Measurements from ENCODE around the gene PLA2G15. TPM values are rescaled to one million over a fixed set of nuclear protein-coding genes. Genes with fewer than 3 reads are reported as not detected.

Gene PLA2G15
- total RNA-seq, 2 donors from 2014 or later = 20.5 to 27.4 TPM

DNA sequence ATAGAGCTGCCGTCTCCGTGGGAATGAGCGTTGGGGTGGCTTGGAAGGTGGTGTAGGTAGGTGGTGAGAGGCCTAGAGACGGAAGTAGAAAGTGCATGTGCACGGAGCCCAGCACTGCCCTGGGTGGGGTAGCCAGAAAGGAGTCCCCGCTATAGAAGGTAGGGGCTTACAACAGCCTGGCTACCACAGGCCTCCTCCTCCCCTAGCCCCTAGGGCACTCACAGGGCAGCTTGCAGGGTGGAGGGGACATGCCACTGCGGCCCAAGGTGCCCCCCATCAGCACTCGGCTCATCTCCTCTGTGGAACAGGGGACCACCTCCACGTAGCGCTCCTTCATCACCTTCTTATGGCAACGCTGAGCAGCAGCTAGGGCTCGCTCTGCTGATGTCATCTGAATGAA, 14.2 kb upstream of the PLA2G15 start:
- intact Hi-C loops (cut with DNase I) = no loop called here
- DNase-seq (no peak), ATAC-seq (no peak)

DNA sequence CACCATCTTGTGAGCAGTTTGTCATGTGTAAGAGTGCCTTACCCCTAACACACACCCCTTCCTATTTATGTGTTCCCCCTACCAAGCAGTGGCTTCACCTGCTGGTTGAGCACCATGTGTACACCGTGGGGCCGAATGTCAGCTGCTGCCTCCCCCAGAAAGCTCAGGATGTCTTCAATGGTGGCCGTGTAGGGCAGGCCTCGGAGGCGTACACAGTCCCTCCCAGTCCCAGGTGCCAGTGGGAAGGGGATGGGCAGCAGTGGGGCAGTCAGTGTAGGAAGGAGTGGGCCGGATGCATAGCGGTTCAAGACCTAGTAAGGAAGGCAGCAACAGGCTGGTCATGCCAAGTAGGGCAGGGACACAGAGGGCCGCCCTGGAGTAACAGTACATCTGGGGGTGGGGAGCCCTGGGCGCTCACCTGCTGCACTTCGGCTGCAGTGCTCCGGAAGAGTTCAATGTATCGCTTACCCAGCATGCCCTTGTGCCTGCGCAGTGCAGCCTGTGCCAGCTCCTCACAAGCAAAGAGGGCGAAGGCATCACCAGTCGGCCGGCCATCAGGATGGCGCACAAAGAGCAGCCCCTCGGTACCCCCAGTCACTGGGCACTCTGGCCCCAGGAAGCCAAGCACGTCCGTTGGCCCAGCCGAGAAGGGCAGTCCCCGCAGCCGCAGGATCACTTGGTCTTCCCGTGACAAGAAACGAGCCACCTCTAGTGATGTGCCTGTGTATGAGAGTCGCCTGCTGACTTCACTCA, 13.6 kb upstream of the PLA2G15 start:
- DNase-seq = no peak
- ATAC-seq = no peak
- intact Hi-C loops (cut with DNase I) = no loop called here

DNA sequence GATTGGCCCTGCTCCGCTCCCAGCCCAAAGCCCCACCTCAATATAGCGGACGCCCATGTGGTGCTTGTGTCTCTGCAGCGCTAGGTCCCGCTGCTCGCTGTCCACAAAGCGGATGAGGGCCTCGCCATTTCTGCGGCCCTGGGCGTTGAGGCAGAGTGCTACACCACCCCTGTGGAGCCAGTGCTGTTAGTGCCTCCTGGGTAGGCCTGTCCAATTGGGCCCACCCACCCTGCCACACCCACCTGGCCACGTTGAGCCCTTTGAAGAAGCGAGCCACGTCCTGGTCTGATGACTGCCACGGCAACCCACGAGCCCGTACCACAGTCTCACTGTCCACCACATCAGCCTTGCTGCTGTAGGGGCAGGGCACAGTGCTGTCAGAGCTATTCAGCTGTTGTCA, 12.8 kb upstream of the PLA2G15 start:
- DNase-seq (no peak), ATAC-seq (no peak)
- intact Hi-C loops (cut with DNase I) = no loop called here

DNA sequence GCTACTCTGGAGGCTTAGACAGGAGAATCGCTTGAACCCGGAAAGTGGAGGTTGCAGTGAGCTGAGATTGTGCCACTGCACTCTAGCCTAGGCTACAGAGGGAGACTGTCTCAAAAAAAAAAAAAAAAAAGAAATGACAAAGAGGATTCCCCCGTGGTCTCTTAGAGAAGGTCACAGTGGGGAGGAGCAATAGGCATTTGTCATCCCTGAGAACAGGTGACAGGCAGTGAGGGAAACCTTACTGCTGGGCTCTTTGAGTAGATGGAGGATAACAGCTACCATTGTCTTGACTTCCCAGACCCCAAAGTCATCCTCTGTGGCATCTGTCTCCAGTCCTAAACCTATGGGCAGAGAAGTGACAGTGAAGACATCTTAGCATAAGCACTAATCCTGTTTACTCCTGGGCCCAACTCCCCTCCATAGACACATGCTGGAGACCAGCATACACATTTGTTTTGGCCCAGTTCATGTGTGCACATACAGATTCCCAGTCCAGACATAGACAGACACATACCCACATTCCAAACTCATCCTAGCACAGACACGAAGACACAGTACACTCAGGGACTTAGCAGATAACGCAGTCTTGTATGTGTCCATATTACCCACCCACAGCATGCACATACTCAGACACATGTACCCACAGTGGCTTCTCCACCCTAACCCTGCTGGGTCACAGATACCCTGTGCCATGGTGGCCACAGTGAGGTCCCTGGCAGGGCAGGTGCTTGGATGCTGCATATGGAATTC, 11.9 kb upstream of the PLA2G15 start:
- ATAC-seq = no peak
- no peak for DNase-seq
- intact Hi-C loops (cut with DNase I) = no loop called here

DNA sequence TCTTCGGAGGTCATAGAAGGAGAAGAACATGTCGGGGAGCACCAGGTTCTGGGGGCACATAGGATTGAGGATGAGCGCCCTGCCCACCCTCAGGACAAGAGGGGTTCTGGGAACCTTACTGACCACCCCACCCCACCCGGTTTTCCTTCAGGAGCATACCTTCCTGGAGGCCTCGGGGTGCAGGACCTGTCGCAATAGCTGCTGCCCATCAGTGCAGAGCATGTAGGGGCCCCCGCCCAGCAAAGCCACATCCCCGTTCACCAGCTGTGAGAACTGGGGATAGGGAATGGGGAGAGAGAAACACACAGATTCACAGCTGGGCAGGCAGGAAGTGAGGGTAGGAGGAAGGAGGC, 11.4 kb upstream of the PLA2G15 start:
- intact Hi-C loops (cut with DNase I) = no loop called here
- ATAC-seq = no peak
- DNase-seq = no peak

DNA sequence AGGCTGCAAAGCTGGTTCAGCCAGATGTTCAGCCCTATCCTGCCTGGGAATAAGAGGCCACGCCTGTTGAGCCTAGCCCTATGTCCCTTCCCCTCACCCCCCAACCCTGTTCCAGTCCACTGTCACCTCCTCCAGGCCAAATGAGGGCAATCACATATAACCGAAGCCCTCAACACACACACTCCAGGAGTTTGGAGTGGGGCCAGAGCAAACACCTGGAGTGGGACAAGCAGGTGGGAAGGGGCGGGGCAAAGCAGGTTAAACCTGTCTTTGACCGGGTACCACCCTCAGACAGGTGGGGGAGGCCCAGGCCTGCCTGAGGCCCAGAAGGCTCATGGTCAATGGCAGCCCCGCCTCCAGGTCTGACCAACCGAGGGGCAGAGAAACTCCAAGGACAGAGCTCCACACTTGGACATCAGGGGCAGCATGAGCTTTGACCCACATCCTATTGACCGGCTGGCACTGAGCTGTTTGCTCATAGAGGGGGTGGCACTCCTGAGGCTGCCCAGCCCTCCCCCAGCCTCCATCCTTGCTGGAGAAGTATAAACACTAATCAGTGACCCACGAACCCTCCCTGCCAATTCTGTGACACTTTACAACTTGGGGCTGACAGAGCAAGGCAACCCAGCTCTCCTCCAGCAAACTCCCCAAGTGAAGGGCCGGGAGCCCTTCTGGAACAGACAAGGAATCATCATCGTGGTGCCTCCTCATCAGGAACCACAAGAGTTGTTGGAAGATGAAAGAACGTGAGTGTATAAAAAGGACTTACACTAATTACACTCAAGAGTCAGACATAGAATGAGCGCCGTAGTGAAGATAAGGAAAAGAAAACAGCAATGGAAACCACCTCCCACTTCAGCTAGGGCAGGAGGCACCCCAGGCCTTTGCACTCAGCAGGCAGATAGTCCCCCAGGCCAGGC, 10.7 kb upstream of the PLA2G15 start:
- ATAC-seq (no peak), DNase-seq (no peak)
- intact Hi-C loops (cut with DNase I) = no loop called here

DNA sequence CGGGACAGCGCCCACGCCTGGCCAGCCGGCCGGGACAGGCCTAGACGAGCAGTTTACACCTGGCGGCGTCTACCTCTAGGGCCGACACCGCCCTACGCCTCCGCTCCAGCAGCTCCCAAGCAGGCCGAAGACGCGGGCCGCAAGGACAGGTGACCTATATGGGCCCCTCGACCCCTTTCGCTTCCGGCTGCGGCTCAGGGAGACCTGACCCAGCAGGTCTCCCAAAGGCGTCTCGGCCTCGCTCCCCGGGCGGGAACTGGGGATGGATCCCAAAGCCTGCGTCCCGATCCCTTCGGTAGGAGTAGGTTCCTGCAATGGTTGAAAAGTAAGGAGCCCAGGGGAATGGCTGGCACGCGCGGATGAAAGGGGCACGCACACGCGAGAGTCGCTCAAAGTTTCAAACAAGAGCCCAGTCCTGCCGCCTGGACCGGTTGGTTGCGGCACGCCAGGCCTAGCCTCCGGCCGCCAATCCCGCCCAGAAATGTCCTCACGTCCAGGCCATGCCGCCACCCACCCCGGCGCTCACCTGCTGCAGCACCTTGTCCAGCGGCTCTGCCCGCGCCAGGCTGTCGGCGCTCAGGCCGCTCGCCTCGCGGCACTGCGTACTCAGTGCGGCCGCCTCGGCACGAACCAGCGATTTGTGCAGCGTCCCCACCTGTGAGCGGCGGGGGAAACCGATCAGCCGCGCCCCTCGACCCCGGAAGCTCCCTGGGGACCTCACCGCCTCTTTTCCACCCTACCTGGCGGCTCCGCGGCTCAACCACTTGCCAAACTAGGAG, 9.9 kb upstream of the PLA2G15 start:
- ATAC-seq (no peak), DNase-seq (no peak)
- intact Hi-C loops (cut with DNase I) = no loop called here

DNA sequence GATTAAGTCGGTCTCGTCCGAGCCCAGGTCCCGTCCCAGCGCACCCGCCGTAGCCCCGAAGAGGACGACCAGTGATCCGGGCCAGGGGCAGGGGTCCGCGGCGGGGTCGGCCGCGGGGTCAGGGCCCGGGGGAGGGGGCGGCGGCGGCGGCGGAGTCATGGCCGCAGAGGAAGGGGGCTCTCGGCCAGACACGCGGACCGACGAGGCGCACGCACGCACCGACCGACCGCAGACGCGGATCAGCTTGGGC, 9.4 kb upstream of the PLA2G15 start, which contains the start of gene ESRP2:
Gene ESRP2, minus strand, starts transcription at position 241 of the 250 bp plus-strand sequence. Its CDS starts 82 bp downstream, at position 159.
- ATAC-seq (no peak), DNase-seq (no peak)
- intact Hi-C loops (cut with DNase I) = no loop called here

DNA sequence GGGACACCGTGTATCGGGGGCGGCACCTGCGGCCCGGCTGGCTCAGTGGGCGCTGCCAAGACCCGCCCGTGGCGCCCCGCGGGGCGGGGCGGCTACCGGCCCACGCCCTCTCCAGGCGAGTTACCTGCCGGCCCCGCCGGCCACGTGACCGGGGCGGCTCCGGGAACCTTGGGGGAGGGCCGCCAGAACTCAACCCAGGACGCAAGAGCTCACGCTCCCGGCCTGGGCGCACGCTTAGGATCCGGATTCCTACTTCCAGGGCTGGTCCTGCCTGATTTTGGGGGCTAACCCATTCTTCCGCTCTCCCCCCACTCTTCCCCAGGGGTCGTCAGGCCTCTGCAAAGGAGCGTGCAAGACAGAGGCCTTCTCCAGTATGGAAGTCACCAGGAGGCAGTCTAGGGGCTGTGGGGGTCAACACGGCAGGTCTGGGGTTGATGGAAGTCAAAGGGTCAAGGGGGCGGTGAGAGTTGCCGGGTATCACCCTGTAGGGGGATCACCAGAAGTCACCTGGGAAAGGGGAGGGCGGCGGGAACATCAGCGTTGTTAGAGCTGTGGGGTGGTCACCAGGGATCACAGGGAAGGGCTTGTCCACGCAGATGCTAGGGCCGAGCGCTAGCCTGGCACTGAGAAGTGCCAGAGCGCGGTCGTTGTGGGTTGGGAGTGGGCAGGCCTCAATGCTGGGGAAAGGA, 8.9 kb upstream of the PLA2G15 start:
- ATAC-seq (peak; percentile 4 to 31), DNase-seq (peak; percentile 42)

DNA sequence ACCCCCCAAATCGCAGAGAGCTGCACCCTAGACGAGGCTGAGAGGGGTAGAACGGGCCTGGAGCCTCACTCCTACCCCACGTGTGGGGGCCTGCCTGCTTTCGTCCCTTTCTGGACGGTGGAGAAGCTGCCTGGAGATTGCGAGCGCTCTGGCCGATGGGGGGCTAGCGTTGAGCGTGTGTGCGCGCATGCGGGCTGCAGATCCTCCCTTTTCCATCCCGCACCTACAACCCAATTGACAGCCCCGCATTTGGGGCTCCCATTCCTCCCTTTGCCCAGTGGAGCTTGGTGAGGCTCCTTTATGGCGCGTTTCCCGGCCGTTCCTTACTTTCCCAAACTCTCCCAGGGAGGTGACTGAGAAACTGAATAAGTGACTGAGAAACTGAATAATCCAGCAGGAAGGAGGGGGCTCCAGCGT, 8.3 kb upstream of the PLA2G15 start:
- DNase-seq (no peak), ATAC-seq (peak; percentile 1)
- intact Hi-C loops (cut with DNase I) = no loop called here

More for the DNA sequence above, 8.9 kb upstream of the PLA2G15 start:
- intact Hi-C loops (cut with DNase I) = no loop called here

DNA sequence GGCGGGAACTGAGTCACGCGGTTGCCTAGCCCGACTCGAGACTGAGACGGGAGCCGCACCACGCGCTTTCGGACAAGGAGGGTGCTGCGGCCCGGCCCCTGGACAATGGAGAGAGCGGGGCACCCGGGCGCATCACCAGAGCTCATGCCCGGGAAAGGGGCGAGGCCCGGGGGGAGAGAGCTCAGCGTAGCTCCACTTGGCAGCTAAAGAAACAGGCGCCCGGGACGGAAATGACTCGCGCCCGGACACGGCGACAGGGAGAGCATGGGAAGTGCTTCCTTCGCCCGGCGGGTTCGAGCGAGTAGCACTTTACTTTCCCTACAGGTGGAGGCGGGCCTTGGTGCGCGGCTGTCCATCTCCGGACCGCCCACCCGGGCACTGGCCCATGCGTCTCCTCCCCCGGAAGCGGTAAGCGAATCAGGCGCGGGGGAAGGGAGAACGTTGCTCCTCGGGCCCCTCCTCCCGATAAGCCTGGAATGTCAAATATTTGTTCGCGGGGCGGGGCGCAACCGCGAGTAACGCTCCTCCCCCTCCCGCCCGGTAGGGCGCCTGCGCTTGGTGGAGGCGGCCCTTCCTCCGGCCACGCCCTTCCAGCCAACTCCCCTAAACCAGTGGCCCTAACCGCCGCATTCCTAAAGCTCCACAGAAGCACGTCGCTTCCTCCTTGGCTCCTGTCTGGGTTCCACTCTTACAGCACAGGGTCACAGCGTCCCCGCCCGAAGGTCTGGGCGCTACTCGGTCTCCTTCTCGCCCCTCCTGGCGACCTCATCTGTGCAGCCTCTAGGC, 7.7 kb upstream of the PLA2G15 start:
- intact Hi-C loops (cut with DNase I) = no loop called here
- peak; percentile 98 for DNase-seq
- peak; percentile 91 to 92 for ATAC-seq

DNA sequence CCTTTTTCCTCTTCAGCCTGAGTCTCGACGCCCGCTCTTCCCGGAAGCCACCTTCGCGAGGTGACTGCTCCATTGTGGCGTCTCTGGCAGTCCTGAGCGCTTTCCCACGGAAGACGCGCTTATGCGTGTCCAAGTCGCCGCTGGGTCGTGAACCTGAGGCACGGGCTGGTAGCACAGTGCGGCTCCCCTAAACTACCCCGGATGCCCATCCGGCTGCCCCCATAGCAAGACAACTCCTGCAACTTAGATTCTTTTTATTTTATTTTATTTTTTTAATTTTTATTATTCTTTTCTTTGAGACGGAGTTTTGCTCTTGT, 7.2 kb upstream of the PLA2G15 start:
- ATAC-seq (no peak), DNase-seq (no peak)
- intact Hi-C loops (cut with DNase I) = no loop called here

DNA sequence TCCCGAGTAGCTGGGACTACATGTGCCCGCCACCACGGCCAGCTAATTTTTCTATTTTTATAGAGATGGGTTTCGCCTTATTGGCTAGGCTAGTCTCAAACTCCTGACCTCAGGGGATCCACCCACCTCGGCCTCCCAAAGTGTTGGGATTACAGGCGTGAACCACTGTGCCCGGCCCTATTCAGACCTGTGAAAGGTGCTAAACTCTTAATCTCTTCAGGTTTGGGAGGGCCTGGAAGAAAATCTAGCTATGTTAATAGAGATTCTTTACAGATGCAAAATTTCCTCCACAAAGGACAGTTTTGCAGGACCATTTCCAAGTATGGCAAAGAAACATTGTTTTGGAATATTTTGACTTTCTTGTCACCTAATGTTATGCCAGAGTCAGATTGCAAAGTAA, 3.1 kb upstream of the PLA2G15 start:
- DNase-seq (no peak), ATAC-seq (no peak)
- intact Hi-C loops (cut with DNase I) = no loop called here

DNA sequence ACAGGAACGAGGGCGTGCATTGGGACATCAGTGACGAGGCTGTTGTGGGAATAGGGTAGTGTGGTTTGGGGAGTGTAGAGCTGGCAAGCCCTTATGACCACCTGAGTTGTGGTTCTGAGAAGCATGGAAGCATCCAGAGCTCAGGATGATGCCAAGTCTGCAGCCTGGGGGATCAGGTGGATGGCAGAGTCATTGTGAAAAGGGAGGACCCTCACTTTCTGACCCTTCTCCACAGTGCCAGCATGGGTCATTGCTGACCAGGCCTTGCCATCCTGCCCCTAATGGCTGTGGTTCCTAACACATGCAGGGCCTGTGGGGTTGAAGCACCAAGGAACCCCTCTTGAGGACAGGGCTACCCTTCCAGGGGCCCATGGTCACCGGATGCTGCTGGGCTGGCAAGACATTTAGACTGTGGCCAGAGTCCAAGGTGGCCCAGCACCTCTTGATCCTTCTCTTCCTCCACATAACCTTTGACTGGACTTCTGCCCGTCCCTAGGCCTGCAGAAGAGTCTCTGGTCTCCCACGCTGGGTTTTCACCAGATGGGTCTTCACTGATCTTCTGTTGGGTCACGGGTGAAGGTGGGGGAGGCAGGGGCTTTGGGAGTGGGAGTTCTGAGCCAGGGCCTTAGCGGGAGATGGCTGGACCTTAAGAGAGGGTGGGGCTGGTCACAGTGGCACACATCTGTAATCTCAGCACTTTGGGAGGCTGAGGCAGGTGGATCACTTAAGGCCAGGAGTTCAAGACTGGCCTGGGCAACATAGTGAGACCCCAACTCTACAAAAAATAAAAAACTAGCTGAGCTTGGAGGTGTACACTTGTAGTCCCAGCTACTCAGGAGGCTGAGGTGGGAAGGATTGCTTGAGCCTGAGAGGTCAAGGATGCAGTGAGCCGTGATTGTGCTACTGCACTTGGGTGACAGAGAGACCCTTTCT, 2.0 kb upstream of the PLA2G15 start:
- ATAC-seq (no peak), DNase-seq (no peak)
- intact Hi-C loops (cut with DNase I) = no loop called here

DNA sequence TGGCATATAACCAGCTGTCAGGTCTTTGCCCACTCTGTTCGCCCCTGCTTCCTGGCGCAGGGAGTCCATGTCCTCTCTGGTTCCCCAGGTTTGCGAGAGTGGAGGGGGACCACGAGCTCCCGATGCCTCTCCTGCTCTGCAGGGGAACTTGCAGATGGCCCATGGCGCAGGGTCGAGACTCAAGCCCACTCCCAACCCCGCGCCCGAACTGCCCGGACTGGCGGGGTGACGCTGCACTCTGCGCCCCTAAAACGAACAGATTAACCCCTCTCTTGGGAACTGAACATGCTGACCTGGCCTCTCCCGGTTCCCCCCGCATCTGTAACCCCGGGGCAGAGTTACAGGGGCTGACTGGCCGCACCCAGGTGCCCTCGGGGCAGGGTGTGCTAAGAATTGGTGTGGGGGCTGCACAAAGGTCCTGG, 681 bp upstream of the PLA2G15 start:
- intact Hi-C loops (cut with DNase I) = no loop called here

DNA sequence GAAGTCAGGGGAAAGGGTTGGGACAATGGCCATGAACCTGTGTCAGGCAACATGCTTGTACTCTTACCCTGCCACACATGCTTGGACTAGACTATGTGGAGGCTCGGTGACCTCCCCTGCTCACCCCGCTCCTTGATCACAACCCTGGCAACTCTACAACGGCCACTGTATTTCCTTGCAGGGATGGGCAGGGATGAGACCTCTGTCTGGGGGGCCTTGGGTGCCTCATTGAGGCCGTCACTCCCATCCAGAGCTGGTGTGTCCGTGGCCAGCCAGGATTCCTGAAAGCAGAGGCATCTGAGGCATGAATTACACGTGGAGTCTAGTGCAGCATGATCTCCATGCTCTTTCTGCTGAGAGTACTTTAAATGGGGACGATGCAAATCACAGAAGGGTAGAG, 948 bp downstream of the PLA2G15 start:
- intact Hi-C loops (cut with DNase I) = loop anchor here in 1 of 2 donors (5.0 kb wide), 1 partner anchor 86 kb away; no protein-coding TSS in a partner anchor
- ATAC-seq (no peak), DNase-seq (no peak)

More for the DNA sequence above, 681 bp upstream of the PLA2G15 start:
- DNase-seq (no peak), ATAC-seq (no peak)

DNA sequence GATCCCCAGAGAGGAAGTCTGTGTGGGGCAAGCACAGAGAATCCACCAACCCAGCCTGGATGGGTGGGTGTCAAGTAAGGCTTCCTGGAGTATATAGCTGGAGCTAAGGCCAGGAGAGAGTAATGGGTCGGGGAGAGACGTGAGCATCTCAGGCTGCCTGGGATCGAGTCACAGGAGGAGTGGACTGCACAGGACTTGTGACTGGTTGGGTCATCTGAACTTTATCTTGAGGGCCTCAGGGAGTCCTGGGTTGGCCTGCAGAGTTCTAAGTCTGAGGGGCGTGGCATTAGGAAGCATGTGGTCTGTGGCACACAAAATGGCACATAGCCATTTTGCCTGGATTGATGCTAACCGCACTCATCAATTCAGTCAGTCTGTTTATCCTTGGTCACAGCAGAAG, 1.5 kb downstream of the PLA2G15 start:
- ATAC-seq = peak in 1 of 2 donors; percentile 3
- intact Hi-C loops (cut with DNase I) = loop anchor here in 1 of 2 donors (5.0 kb wide), 1 partner anchor 86 kb away; no protein-coding TSS in a partner anchor
- DNase-seq = no peak

All from left cardiac atrium (tissue), 4 donors.